ENCODE measurements around the gene MS4A4A.

DNA sequence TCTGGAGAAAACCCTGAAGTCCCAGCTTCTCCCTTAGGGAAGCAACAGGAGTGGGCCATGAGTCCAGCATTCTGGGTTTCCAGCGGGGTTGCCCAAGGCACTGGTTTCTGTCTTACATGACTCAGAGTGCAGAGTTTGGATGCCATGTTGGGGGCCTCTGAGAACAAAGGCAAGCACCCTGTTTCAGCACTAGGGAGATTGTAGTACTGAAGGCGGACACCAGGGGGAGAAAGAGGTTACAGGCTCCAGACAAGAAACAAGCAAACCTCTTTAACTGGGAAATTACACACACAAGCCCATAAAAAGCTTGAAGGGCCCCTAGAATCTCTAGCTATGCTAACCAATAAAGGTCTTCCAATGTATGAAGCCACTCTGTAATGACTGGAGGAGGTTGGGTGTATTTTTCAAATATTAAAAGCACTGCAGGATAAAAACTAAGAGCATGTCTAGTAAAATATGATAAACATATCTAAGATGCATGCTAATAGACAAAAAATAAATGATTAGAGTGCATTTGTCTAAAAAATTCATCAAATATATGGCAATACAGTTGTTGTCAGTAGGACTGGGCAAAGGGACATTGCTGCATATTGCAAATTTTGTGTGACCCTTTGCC lies 53.6 kb downstream of the MS4A4A start:
- TF ChIP-seq REST (IDR thresholded peaks at IDR 0.05; ENCODE audit: borderline replicate concordance) (no peak), POLR2AphosphoS5 (IDR thresholded peaks at IDR 0.05) (no peak), CTCF (IDR thresholded peaks at IDR 0.05; ENCODE audit: poor library complexity, severe bottlenecking) (peak; percentile 61), TAF1 (IDR thresholded peaks at IDR 0.05; ENCODE audit: low read depth) (no peak)
